Kidney tubule cell (primary cell): Measurements from ENCODE around the gene TRO.
A peak's percentile ranks its signal among the peaks of the same experiment; 100 is the strongest.

Experiments used
- DNase-seq: peaks from one replicate; pipeline ENCODE4 v3.0.0-alpha.2; 2018; ENCODE audit warnings: low spot score

The TRO gene

DNA sequence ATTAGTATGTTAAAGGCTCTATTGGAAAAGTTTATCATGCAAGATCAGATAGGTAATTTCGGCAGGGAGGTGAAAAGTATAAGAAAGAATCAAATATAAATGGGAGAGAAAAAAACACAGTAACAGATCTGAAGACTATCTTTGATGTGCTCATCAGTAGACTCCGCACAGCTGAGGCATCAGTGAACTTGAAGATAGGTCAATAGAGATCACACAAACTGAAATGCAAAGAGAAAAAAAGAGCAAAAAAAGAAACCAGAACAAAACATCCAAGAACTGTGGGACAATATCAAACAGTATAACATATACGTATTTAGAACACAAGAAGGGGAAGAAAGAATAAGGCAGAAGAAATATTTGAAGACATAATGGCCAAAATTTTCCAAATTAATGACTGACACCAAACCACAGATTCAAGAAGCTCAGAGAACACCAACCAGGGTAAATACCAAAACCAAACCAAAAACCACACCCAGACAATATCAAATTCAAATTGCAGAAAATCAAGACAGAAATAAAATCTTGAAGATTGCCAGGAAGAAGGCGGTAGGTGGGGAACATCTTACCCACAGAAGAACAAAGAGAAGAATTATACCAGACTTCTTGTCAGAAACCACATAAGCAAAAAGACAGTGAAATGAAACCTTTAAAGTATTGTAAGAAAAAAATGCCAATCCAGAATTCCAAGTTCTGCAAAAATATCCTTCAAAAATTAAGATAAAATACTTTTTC lies 44.3 kb downstream of the TRO start:
- DNase-seq, result no peak

DNA sequence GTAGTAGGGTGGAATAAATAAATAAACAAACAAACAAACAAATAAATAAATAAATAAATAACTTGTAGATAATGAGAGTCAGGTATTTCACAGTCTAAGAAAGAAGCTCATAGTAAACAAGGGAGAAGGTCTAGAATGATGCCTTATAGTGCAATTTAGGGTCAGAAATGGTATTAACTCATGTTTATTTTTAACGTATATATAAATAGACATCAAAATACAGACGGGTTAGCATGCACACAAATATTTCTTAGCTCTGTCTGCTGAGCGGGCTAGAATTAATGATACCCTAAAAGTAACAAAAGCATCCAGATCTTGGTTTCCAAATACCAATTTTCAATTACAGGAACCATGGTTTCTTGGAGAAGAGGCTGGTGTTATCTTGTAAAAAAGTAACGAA lies 56.8 kb downstream of the TRO start:
- DNase-seq, result no peak

GRCh38 chrX:54978448-54978847 lies 57.8 kb downstream of the TRO start:
- DNase-seq, result peak; percentile 75

GRCh38 chrX:54979432-54979831 lies 58.8 kb downstream of the TRO start:
- DNase-seq, result no peak

- no peak for DNase-seq
Measured at GRCh38 chrX:54980334-54980733, 59.7 kb downstream of the TRO start.
